GM12878 (cell line): Measurements from ENCODE around the gene VEGFA. TPM values are rescaled to one million over a fixed set of nuclear protein-coding genes. Genes with fewer than 3 reads are reported as not detected.

ENCODE experiments used
- ATAC-seq: fragments of 200-7000 bp; cut with Tn5 transposase; 3 replicates; pipeline ENCODE4 v1.9.1; 2020; ENCODE audit warnings: mild to moderate bottlenecking, moderate library complexity
- BruUV-seq: library from RNA; stranded (reverse); fragments of 400-500 nt; replicated peaks from 2 replicates; lab custom pipeline; 2021; lab: Mats Ljungman, UMichigan
- CTCF ChIA-PET: fragments of 300-600 bp; sonication (Branson Sonifier 250); formaldehyde crosslinking; extraction: SDS; loops from one replicate; lab custom pipeline; 2021; ENCODE audit warnings: inconsistent platforms; lab: Yijun Ruan, JAX
- POLR2A ChIA-PET: fragments of 350-600 bp; formaldehyde crosslinking; extraction: SDS; loops from one replicate; lab custom pipeline; 2021; ENCODE audit warnings: inconsistent platforms; lab: Charles Lee
- RAD21 ChIA-PET: fragments of 300-600 bp; sonication (Branson Sonifier 250); formaldehyde crosslinking; loops from one replicate; lab custom pipeline; 2023; ENCODE audit warnings: antibody characterized with exemption; ENCODE audit not compliant: unreplicated experiment; lab: Charles Lee
- SMC1A ChIA-PET: fragments of 300-600 bp; sonication (Branson Sonifier 250); formaldehyde crosslinking; loops from one replicate; lab custom pipeline; 2023; ENCODE audit not compliant: unreplicated experiment, uncharacterized antibody; lab: Charles Lee
- DNase-seq: peaks from one replicate; pipeline ENCODE4 v3.0.0-alpha.2; 2011; ENCODE audit warnings: low read depth, low spot score
- FAIRE-seq: peaks from 3 replicates; lab custom pipeline; 2011; peaks lifted over from hg19 to GRCh38; lab: Jason Lieb, UNC
- H2AFZ ChIP-seq: 2 replicates; pipeline ENCODE4 v1.6.0; 2011; ENCODE audit warnings: low read depth, low read length, control low read depth; ENCODE audit not compliant: control insufficient read depth
- H3K27ac ChIP-seq: 2 replicates; pipeline ENCODE4 v1.5.1; 2011; ENCODE audit warnings: control low read depth; ENCODE audit not compliant: control insufficient read depth, insufficient read depth
- H3K27me3 ChIP-seq, 2 experiments: replicated peaks in 1 of 2; 2 replicates each; pipeline versions ENCODE4 v1.6.0 to v1.6.1; 2011; ENCODE audit warnings: low read length in 1 of 2; ENCODE audit not compliant: control insufficient read depth in 2 of 2, insufficient read depth in 2 of 2
- H3K36me3 ChIP-seq, 2 experiments: 2 replicates each; pipeline ENCODE4 v1.5.1; 2011; ENCODE audit warnings: low read length in 1 of 2; ENCODE audit not compliant: control insufficient read depth in 2 of 2, insufficient read depth in 2 of 2
- H3K4me1 ChIP-seq: 2 replicates; pipeline ENCODE4 v1.6.1; 2011; ENCODE audit warnings: mild to moderate bottlenecking, low read length, moderate library complexity, mixed read lengths; ENCODE audit not compliant: control insufficient read depth, insufficient read depth
- H3K4me2 ChIP-seq: 2 replicates; pipeline ENCODE4 v1.6.0; 2011; ENCODE audit warnings: control low read depth; ENCODE audit not compliant: control insufficient read depth, insufficient read depth
- H3K4me3 ChIP-seq: fragments of 200-600 bp; sonication (generic); 2 replicates; pipeline ENCODE4 v1.5.1; 2016
- H3K79me2 ChIP-seq: 2 replicates; pipeline ENCODE4 v1.6.0; 2011; ENCODE audit warnings: low read length; ENCODE audit not compliant: control insufficient read depth, insufficient read depth
- H3K9ac ChIP-seq: 2 replicates; pipeline ENCODE4 v1.8.0; 2011; ENCODE audit warnings: low read length, control low read depth, mixed read lengths; ENCODE audit not compliant: control insufficient read depth, insufficient read depth
- H3K9me3 ChIP-seq: replicated peaks from 3 replicates; pipeline ENCODE4 v1.5.1; 2011; ENCODE audit warnings: mild to moderate bottlenecking, low read length; ENCODE audit not compliant: control insufficient read depth, insufficient read depth
- H4K20me1 ChIP-seq: 2 replicates; pipeline ENCODE4 v1.6.0; 2011; ENCODE audit not compliant: control insufficient read depth, insufficient read depth
- CREM ChIP-seq: IDR thresholded peaks from 2 replicates; pipeline ENCODE4 v1.6.1; 2014; ENCODE audit warnings: antibody characterized with exemption, low read depth
- RB1 ChIP-seq: fragments of 450-650 bp; formaldehyde crosslinking; IDR thresholded peaks from 2 replicates; pipeline ENCODE4 v1.6.1; 2017; ENCODE audit warnings: mild to moderate bottlenecking, borderline replicate concordance
- SREBF1 ChIP-seq: IDR thresholded peaks from 2 replicates; pipeline ENCODE4 v1.6.1; 2012; ENCODE audit warnings: mild to moderate bottlenecking, low read length
- WGBS: methylation state at CpG from one replicate; pipeline ENCODE4 v1.1.6; 2016; ENCODE audit warnings: low lambda C conversion rate; ENCODE audit not compliant: insufficient replicate concordance, insufficient coverage; ENCODE audit errors: missing lambda C conversion rate; 5-methylcytosine and 5-hydroxymethylcytosine counted together
- in situ Hi-C: fragments of 300-500 bp; cut with MboI; formaldehyde crosslinking; loops from 9 replicates; pipeline ENCODE4 v1.14.3; 2018; ENCODE audit warnings: mixed read lengths
- intact Hi-C: fragments of 100-400 bp; cut with micrococcal nuclease; formaldehyde crosslinking; loops from one replicate; pipeline ENCODE4 v1.14.2; 2022; ENCODE audit not compliant: unreplicated experiment
- polyA plus RNA-seq, 11 experiments: library from polyadenylated mRNA; depleted of rRNA in 4 of 11; unstranded in 6 of 11; stranded (reverse) in 5 of 11; fragments of >200 nt; fragmentation: Nextera tagmentation in 4 of 11; fragmentation: Illumina TruSeq in 1 of 11; extraction: Ambion mirVana in 4 of 11; extraction: Trizol in 1 of 11; gene quantifications; 1 replicate in 1 of 11; 2 replicates in 10 of 11; pipeline versions ENCODE4 v1.2.1 to v1.2.3, GENCODE V29; 2011 to 2016; ENCODE audit warnings: inconsistent platforms in 2 of 11, missing spikeins in 2 of 11, low read depth in 1 of 11
- total RNA-seq, 4 experiments: library from RNA; depleted of rRNA in 3 of 4; stranded (reverse); fragments of >200 nt in 3 of 4; fragmentation: Illumina TruSeq in 1 of 4; extraction: Trizol in 1 of 4; gene quantifications; 2 replicates each; pipeline versions ENCODE4 v1.2.1 to v1.2.3, GENCODE V29; 2013 to 2021
- TF ChIP-seq, protein P1 (sequence below): fragments of 450-650 bp; formaldehyde crosslinking; IDR thresholded peaks from 2 replicates; pipeline ENCODE4 v1.4.0; 2020; ENCODE audit warnings: mild to moderate bottlenecking, moderate library complexity
- TF ChIP-seq, protein P2 (sequence below): fragments of 450-650 bp; IDR thresholded peaks from 2 replicates; pipeline ENCODE4 v1.6.1; 2017; ENCODE audit warnings: antibody characterized with exemption, mild to moderate bottlenecking, moderate library complexity

The VEGFA gene
- total and polyA plus RNA-seq, 10 of the 15 experiments (the other 5 are each of a cell fraction or from before 2014, with no cell fraction given) = 0.96 to 140 (median 16.9) TPM

DNA sequence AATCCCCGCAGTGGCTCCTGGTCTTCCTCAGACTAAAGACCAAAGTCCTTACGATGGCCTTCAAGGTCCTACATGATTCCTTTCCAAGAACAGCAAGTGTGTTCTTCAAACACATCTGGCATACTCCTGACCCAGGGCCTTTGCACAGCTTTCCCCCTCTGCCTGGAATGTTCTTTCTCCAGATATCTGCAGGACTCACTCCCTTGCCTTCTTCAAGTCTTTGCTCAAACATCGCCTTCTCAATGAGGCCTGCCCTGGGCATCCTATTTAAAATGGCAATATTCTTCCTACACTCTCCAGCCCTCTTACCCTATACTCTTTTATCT, 30.2 kb downstream of the VEGFA start:
- intact Hi-C loops = no loop called here
- TF ChIP-seq SREBF1 (no peak), RB1 (no peak), CREM (no peak)
- TF ChIP-seq, protein P1, sequence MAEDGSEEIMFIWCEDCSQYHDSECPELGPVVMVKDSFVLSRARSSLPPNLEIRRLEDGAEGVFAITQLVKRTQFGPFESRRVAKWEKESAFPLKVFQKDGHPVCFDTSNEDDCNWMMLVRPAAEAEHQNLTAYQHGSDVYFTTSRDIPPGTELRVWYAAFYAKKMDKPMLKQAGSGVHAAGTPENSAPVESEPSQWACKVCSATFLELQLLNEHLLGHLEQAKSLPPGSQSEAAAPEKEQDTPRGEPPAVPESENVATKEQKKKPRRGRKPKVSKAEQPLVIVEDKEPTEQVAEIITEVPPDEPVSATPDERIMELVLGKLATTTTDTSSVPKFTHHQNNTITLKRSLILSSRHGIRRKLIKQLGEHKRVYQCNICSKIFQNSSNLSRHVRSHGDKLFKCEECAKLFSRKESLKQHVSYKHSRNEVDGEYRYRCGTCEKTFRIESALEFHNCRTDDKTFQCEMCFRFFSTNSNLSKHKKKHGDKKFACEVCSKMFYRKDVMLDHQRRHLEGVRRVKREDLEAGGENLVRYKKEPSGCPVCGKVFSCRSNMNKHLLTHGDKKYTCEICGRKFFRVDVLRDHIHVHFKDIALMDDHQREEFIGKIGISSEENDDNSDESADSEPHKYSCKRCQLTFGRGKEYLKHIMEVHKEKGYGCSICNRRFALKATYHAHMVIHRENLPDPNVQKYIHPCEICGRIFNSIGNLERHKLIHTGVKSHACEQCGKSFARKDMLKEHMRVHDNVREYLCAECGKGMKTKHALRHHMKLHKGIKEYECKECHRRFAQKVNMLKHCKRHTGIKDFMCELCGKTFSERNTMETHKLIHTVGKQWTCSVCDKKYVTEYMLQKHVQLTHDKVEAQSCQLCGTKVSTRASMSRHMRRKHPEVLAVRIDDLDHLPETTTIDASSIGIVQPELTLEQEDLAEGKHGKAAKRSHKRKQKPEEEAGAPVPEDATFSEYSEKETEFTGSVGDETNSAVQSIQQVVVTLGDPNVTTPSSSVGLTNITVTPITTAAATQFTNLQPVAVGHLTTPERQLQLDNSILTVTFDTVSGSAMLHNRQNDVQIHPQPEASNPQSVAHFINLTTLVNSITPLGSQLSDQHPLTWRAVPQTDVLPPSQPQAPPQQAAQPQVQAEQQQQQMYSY (CRISPR knock-in tag) = no peak
- TF ChIP-seq, protein P2, sequence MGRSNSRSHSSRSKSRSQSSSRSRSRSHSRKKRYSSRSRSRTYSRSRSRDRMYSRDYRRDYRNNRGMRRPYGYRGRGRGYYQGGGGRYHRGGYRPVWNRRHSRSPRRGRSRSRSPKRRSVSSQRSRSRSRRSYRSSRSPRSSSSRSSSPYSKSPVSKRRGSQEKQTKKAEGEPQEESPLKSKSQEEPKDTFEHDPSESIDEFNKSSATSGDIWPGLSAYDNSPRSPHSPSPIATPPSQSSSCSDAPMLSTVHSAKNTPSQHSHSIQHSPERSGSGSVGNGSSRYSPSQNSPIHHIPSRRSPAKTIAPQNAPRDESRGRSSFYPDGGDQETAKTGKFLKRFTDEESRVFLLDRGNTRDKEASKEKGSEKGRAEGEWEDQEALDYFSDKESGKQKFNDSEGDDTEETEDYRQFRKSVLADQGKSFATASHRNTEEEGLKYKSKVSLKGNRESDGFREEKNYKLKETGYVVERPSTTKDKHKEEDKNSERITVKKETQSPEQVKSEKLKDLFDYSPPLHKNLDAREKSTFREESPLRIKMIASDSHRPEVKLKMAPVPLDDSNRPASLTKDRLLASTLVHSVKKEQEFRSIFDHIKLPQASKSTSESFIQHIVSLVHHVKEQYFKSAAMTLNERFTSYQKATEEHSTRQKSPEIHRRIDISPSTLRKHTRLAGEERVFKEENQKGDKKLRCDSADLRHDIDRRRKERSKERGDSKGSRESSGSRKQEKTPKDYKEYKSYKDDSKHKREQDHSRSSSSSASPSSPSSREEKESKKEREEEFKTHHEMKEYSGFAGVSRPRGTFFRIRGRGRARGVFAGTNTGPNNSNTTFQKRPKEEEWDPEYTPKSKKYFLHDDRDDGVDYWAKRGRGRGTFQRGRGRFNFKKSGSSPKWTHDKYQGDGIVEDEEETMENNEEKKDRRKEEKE = no peak
- Histone ChIP-seq H3K27ac (no peak overlapping the region), H3K27me3 (no peaks in the 10 kb centered on the region), H3K4me3 (no peak overlapping the region), H4K20me1 (no peaks in the 10 kb centered on the region), H3K4me2 (no peak overlapping the region), H3K9me3 (no peaks in the 10 kb centered on the region), H3K36me3 (no peaks in the 10 kb centered on the region), H3K9ac (no peak overlapping the region), H3K79me2 (no peaks in the 10 kb centered on the region), H2AFZ (no peak overlapping the region), H3K4me1 (peaks cover 9% of the 10 kb centered on the region)
- ChIA-PET POLR2A (no interaction called here), RAD21 (no interaction called here), CTCF (interaction anchor here (0.7 to 1.0 kb wide), 2 partner anchors 26 to 205 kb away, joined by 3 read pairs; no protein-coding TSS in a partner anchor), SMC1A (interaction anchor here (1.2 kb wide), 2 partner anchors 16 to 57 kb away, joined by 3 read pairs; no protein-coding TSS in a partner anchor)
- ATAC-seq (no peak), FAIRE-seq (no peak), DNase-seq (no peak)
- in situ Hi-C loops = no loop called here
- WGBS = 79% methylated on average over 3 of the region's 3 CpGs
- no TSS peak for BruUV-seq
